ENCODE results near the gene FAHD2A.
"Not testable (repeated sequence)": the region's sequence is repeated elsewhere in the genome, so short reads cannot be mapped to it uniquely, and the experiment has no call there.

Gene FAHD2A, protein sequence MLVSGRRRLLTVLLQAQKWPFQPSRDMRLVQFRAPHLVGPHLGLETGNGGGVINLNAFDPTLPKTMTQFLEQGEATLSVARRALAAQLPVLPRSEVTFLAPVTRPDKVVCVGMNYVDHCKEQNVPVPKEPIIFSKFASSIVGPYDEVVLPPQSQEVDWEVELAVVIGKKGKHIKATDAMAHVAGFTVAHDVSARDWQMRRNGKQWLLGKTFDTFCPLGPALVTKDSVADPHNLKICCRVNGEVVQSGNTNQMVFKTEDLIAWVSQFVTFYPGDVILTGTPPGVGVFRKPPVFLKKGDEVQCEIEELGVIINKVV

DNA sequence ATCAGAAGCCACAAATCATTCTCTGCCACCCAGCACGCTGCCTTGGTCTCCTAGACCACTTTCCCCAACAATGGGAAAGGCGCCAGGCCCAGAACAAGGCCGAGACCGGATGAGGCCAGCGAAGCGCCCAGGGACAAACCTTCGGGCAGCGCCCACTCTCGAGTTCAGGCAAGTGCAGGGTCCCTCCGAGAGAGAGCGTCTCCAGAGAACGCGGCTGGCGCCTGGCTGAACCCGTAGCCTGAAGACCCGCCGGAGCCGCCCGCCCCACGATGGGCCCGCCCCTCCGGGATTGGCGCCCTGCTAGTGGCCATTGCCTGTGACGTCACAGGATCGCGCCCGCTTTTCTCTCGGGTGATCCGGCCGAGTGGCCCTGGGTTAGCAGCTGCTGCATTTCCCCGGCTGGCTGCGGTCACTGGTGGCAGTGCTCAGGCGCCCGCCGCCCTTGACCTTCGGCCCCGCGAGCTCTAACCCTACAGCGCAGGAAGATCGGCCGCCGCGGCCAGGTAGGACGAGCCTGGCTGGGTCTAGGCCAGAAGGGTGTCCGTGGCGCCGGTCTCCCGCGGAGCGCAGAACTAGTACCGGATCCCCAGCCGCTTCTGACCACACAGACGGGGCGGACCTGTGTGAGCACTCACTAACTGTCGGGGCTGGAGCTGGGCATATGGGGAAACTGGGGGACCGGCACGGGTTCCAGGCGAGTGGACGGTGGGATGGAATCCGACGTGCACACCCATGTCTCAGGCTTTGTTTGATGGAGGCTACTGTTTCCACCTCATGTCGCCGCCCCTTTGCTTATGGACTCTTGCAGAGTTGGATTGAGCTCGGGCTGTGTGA, at the start of gene FAHD2A:
Gene FAHD2A, plus strand, starts transcription at position 339 of the 834 bp plus-strand sequence. CDS start 2,851 bp downstream, outside the sequence.
- peak; percentile 76 to 88 for DNase-seq

DNA sequence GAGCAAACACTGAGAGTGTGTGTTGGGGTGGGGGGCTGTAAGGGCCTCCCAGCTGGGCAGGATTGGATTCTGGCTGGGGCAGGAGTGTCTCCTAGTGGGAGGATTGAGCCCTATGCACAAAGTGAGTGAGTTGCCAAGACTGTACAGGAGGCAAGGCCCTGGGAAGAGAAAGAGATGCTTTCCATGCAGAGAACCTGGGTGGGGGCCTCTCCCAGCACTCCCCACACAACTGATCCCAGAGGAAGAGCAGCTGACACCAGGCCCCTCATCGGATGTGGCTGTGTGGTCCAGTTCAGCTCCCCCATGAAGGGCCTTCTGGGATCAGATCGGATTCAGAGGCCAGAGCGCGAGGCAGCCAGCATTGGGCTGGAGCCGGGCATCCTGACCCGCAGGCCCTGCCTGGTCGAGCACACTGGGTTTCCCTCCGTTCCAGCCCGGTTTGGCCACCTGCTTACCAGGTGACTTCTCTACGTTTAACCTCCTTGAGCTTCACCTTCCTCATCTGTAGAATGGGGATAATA, 49.4 kb upstream of the FAHD2A start:
- DNase-seq, result no peak

DNA sequence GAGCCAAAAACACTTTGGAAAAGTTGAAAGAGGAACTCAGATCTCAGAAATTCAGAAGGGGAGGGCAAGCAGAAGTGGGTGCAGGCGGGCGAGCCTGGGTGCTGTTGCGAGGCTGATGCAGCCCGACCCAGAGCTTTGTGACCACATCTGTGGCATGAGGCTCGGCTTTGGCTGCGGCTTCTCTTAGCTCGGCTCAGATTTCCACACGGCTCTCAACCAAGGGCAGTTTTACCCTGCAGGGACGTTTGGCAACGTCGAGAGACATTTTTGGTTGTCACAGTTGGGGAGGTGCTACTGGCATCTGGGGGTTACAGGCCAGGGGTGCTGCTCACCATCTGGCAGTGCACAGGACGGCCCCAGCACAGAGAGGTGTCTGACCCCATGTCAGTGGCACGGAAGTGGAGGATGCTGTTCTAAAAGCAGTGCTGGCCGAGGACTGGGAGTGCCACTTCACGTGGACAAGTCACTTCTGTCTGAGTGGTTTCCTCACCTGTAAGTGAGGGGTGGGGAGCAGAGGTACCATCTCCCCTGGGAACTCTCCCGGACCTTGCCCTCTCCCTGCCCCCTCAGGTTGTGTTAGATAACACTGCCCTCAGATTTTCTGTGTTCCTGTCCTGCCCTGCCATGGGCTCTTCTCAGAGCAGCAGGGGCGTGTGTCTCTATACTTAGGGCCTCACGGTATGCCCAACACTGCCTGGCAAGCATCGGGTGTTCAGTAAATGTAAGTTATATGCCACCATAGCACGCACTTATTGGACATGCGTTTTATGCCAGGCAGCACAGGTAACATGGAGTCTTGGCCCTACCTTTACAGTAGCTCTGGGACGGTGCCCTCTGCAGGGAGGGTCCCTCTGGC, 48.7 kb upstream of the FAHD2A start:
- DNase-seq, result no peak

GRCh38 chr2:95354469-95354901, 48.0 kb upstream of the FAHD2A start:
- no peak for DNase-seq

DNA sequence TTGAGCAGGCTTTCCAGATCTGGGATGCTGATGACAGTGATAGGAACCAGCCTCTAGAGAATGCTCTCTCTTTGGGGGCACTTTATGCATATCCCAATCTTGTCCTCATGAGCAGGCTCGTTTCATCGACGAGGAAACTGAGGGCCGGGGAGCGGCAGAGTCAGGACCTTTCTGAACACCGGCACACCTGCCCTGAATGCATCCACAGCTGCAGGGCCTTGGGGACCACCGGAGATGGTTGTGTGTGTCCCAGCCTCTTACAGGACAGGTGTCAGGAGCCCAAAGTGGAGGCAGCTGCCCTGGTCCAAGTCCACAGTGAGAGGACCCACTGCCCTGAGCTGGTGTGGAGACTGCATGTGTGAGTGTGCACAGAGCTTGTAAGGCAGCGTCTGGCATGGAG, 47.6 kb upstream of the FAHD2A start:
- DNase-seq, result no peak

DNA sequence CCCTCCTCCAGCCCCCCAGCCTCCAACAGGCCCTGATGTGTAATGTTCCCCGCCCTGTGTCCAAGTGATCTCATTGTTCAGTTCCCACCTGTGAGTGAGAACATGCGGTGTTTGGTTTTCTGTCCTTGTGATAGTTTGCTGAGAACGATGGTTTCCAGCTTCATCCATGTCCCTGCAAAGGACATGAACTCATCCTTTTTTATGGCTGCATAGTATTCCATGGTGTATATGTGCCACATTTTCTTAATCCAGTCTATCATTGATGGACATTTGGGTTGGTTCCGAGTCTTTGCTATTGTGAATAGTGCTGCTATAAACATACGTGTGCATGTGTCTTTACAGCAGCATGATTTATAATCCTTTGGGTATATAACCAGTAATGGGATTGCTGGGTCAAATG, 47.0 kb upstream of the FAHD2A start:
- not testable (repeated sequence) for DNase-seq

- DNase-seq, result no peak
Measured at GRCh38 chr2:95356821-95357700, 45.4 kb upstream of the FAHD2A start.

DNA sequence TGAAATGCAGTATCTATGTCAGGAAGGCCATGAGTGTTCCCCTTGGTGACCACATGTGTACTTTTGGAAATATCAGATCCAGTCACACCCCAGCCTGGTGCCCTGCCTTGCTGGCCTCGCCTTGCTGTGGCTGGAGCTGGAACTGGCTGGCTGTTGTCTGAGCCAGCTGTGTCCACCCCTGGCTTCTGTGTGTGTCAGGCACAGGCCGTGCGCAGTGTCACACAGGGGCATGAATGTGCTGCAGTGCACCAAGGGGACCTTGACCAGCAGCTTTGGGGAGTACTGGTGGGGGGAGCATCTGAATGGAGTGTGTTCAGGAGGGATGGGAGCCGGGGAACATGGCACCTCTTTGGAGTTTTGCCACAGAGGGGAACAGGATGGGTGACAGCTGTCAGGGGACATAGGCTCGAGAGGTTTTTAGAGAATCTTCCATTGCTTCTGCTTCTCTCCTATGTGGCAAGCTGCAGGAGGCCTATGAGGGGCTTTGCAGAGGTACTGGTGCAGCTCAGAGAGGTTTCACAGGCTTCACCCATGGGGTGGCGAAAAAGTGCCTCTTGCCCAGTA, 44.7 kb upstream of the FAHD2A start:
- DNase-seq, result no peak

DNA sequence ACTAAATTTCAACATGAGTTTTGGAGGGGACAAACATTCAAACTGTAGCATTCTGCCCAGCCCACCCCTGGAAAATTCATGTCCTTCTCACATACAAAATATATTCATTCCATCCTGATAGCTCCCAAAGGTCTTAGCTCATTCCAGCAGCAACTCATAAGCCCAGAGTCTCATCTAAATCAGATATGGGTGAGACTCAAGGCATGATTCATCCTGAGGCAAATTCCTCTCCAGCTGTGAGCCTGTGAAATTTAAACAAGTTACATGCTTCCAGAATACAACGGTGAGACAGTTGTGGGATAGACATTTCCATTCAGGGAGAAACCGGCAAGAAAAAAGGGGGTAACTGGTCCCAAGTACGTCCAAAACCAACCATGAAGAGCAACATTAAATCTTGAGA, 43.5 kb upstream of the FAHD2A start:
- DNase-seq, result no peak

DNA sequence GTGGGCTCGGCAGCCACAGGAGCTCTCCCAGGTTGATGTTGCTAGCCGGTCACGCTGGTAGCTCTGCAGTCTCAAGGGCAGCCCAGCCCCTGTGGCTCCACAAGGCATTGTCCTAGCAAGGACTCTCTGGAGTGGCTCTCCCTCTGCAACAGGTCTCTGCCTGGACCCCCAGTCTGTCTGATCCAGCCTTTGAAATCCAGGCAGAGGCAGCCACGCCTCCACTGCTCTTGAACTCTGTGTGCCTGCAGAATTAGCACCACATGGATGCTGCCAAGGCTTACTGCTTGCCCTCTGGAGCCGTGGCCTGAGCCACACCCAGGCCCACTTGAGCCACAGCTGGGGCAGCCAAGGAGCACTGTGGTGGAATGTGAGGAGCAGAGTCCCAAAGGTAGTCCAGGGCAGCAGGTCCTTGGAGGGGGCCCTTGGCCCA, 43.0 kb upstream of the FAHD2A start:
- no peak for DNase-seq

DNA sequence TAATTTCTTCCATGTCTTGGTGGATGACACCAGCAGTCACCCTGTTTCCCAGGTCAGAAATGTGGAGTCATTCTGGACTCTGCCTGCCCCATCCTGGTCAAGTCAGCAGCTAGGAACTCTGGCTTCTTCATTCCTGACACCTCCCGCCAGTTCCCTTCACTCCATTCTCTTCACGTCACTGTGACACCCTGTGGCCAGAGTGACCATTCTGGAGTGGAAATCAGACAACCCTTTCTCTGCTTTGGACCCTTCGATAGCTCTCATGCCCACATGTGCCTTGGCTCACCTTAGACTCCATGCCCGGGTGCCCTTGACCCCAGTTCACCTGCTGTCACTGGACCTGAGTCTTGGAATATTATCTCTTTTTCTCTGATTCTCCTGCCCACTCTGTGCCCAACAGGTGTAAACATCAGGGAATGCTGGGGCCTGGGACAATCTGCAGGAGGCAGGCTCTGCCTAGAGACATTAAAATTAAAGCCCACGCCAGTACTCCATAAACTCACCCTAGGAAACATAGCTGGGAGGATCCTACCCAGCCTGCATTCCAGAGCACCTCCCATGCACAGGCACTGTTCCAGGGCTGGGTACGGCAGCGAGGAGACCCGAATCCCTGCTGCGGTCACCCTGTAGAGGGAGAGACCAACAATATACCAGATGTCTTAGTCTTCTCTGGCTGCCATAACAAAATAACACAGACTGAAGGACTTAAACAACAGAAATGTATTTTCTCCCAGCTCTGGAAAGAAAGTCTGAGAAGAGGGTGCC, 41.1 kb upstream of the FAHD2A start:
- DNase-seq, result no peak

DNA sequence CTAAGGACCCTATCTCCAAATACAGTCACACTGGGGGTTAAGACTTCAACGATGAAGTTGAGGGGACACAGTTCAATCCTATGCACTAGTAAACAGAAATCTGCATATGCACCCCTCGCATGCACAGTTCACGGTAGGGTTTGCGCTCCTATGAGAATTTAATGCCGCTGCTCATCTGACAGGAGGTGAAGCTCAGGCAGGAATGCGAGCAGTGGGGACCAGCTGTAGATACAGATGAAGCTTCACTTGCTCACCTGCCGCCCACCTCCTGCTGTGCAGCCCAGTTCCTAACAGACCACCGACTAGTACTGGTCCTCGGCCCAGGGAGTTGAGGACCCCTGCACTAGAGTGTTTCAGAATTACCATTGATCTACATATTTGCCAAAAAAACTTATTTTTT, 40.0 kb upstream of the FAHD2A start:
- DNase-seq, result no peak

DNA sequence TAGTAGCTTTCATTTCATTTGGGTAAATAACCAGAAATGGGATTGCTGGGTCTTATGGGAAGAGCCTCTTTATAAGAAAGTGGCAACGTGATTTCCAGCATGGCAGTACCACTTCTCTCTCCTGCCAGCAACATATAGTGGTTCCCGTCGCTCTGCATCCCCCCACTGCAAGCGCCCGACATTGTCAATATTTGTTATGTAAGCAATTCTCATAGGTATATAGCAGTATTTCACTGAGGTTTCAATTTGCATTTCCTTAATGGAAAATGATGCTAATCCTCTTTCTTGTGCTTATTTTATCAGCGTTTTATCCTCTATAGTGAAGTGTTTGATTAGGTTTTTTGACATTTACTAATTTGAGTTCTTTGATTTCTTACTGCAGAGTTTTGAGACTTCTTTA, 36.0 kb upstream of the FAHD2A start:
- no peak for DNase-seq

GRCh38 chr2:95372216-95372829, 30.2 kb upstream of the FAHD2A start:
- DNase-seq, result no peak

GRCh38 chr2:95372845-95373244, 29.7 kb upstream of the FAHD2A start:
- DNase-seq, result no peak

GRCh38 chr2:95374029-95374428, 28.5 kb upstream of the FAHD2A start:
- no peak for DNase-seq

- DNase-seq, result no peak
Measured at GRCh38 chr2:95374451-95374920, 28.0 kb upstream of the FAHD2A start.

GRCh38 chr2:95374921-95375471, 27.5 kb upstream of the FAHD2A start:
- no peak for DNase-seq

- no peak for DNase-seq
Measured at GRCh38 chr2:95375532-95376150, 26.9 kb upstream of the FAHD2A start.
